DND-41 (cell line): ENCODE measurements around the gene AGXT.

ENCODE experiments used
- ATAC-seq: fragments of 200-7000 bp; cut with Tn5 transposase; 3 replicates; pipeline ENCODE4 v1.9.1; 2021; ENCODE audit warnings: low read depth; ENCODE audit not compliant: insufficient read depth
- DNase-seq: peaks from one replicate; pipeline ENCODE4 v3.0.0-alpha.2; 2020
- H2AFZ ChIP-seq: 2 replicates; pipeline ENCODE4 v1.6.0; 2012; ENCODE audit warnings: low read depth, low read length
- H3K27ac ChIP-seq: 2 replicates; pipeline ENCODE4 v1.5.1; 2012; ENCODE audit warnings: low read length, inconsistent platforms
- H3K27me3 ChIP-seq: fragments of 200-600 bp; sonication (generic); 2 replicates; pipeline ENCODE4 v1.6.0; 2012; ENCODE audit warnings: low read length, mild to moderate bottlenecking, inconsistent platforms; ENCODE audit not compliant: insufficient read depth, poor library complexity
- H3K36me3 ChIP-seq: 2 replicates; pipeline ENCODE4 v1.5.1; 2012; ENCODE audit warnings: low read length, inconsistent platforms; ENCODE audit not compliant: insufficient read depth
- H3K4me1 ChIP-seq: 2 replicates; pipeline ENCODE4 v1.5.1; 2012; ENCODE audit warnings: mild to moderate bottlenecking, low read length; ENCODE audit not compliant: insufficient read depth
- H3K4me2 ChIP-seq: 2 replicates; pipeline ENCODE4 v1.6.0; 2012; ENCODE audit warnings: mild to moderate bottlenecking, moderate library complexity, low read length, inconsistent platforms; ENCODE audit not compliant: insufficient read depth
- H3K4me3 ChIP-seq, 2 experiments: fragments of 200-600 bp in 1 of 2; shearing (Covaris generic) in 1 of 2; 2 replicates each; pipeline ENCODE4 v1.5.1; 2012 to 2016; ENCODE audit warnings: inconsistent platforms in 2 of 2, low read length in 2 of 2, mild to moderate bottlenecking in 2 of 2, low read depth in 1 of 2, moderate library complexity in 1 of 2
- H3K79me2 ChIP-seq: 2 replicates; pipeline ENCODE4 v1.6.0; 2012; ENCODE audit warnings: low read length, inconsistent platforms; ENCODE audit not compliant: insufficient read depth
- H3K9ac ChIP-seq: 2 replicates; pipeline ENCODE4 v1.6.0; 2012; ENCODE audit warnings: low read depth, mild to moderate bottlenecking, inconsistent platforms, low read length, moderate library complexity
- H3K9me3 ChIP-seq: 2 replicates; pipeline ENCODE4 v1.5.1; 2012; ENCODE audit warnings: low read length, moderate library complexity, mild to moderate bottlenecking, inconsistent platforms; ENCODE audit not compliant: insufficient read depth, severe bottlenecking
- H4K20me1 ChIP-seq: 2 replicates; pipeline ENCODE4 v1.6.0; 2012; ENCODE audit warnings: low read length; ENCODE audit not compliant: insufficient read depth
- CTCF ChIP-seq: IDR thresholded peaks from 2 replicates; pipeline ENCODE4 v1.5.1; 2012; ENCODE audit warnings: borderline replicate concordance, low read length, moderate library complexity, mild to moderate bottlenecking; ENCODE audit not compliant: poor library complexity, severe bottlenecking; ENCODE audit errors: extremely low read depth
- EZH2 ChIP-seq: IDR thresholded peaks from 3 replicates; pipeline ENCODE4 v1.6.1; 2012; ENCODE audit warnings: borderline replicate concordance, low read depth, mild to moderate bottlenecking, moderate library complexity, low read length, inconsistent platforms; ENCODE audit not compliant: severe bottlenecking

AGXT gene

DNA sequence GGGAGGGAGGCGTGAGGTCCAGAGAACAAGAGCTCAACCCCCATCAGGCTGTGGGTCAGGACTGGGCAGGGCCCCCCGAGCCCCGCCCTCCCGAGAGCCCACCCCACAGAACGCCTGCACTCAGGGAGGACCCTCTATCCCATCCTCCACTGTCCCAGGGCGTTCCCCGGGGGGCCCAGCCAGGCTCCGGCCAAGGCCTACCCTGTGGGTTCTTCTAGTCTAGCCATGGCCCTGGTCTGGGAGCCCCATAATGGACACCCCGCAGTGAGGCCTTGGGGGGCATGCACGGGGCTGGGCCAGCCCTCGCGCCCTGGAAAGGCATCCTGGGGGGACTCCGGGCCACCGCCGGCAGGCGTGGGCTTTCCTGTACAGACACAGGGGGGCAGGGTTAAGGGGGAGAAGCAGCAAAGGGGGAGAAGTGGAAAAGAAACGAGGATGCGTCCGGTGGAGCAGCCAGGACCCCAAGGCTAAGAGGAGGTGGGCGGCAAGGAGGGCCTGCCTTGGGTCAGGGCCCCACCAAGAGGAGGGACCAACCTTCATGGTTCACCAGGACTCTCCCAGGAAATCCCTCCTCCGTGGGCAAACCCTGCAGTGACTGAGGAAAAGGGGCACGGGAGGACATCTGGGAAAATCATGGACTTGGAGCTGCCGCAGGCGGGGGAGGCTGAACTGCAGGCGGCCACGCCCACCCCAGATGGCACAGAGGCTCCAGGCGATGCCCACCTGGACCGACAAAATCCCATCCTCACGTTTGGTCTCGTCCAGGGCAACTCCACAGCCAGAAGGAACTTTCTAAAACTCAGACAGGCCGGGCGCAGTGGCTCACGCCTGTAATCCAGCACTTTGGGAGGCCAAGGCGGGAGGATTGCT lies 34.8 kb downstream of the AGXT start:
- Histone ChIP-seq H3K4me2 (no peak overlapping the region), H3K79me2 (no peaks in the 10 kb centered on the region), H3K27me3 (no peaks in the 10 kb centered on the region), H3K9ac (no peak overlapping the region), H3K4me3 (no peak overlapping the region), H3K4me1 (no peaks in the 10 kb centered on the region), H3K36me3 (no peaks in the 10 kb centered on the region), H3K27ac (no peak overlapping the region), H4K20me1 (no peaks in the 10 kb centered on the region), H3K9me3 (no peaks in the 10 kb centered on the region), H2AFZ (no peak overlapping the region)
- no peak for TF ChIP-seq EZH2
- TF ChIP-seq CTCF = no peak
- ATAC-seq (no peak), DNase-seq (no peak)

DNA sequence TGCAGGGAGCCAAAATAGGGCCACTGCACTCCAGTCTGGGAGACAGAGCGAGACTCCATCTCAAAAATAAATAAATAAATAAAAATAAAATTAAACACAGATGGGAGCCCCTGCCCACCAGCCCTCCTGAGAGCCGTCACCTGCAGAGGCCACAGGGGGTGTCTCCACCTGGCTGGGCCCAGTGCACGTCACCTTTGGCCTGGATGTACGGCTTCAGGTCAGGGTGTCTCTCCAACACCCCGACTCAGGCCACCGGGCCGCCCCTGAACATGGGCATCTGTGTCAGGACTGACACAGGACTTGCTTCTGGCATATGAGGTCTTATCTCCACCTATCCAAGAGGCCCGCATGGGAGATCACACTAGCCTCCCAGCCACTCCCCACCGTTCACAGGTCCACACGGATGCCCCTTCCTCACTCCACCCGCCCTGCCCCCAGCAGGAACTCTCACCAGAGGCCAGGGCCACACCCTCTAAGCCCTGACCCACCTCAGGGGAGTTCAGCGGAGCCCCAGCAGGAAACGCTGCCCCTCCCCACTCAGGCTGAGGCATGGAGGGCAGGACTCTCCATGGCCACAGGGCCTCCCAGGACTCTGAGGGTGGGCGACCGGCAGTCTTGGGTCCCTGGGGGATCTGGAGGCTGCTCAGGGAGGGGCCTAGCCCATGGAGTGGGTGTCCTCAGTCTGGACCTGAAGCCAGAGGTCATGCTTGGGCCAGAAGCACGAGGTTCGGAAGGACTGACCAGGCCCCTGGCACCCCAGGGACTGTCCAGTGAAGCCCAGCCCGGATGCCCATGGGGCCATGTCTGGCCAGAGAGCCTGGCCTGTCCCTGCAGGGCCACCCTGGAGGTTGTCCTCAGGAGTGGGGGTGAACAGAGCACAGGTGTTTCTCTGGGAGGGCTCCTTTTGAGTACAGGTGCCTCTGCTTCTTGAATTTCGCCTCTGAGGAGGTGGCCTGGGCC lies 35.9 kb downstream of the AGXT start:
- Histone ChIP-seq H3K27me3 (no peaks in the 10 kb centered on the region), H3K79me2 (no peaks in the 10 kb centered on the region), H3K27ac (no peak overlapping the region), H3K9ac (no peak overlapping the region), H3K36me3 (no peaks in the 10 kb centered on the region), H3K4me1 (no peaks in the 10 kb centered on the region), H3K4me3 (no peak overlapping the region), H2AFZ (no peak overlapping the region), H3K9me3 (no peaks in the 10 kb centered on the region), H4K20me1 (no peaks in the 10 kb centered on the region), H3K4me2 (no peak overlapping the region)
- DNase-seq (no peak), ATAC-seq (no peak)
- TF ChIP-seq CTCF (no peak), EZH2 (no peak)

- H3K79me2 ChIP-seq = no peaks in the 10 kb centered on the region
- no peak overlapping the region for H3K4me3 ChIP-seq
- no peak overlapping the region for H2AFZ ChIP-seq
- H3K9me3 ChIP-seq = no peaks in the 10 kb centered on the region
- no peaks in the 10 kb centered on the region for H3K27me3 ChIP-seq
- ATAC-seq (no peak), DNase-seq (no peak)
- no peak overlapping the region for H3K27ac ChIP-seq
- no peaks in the 10 kb centered on the region for H4K20me1 ChIP-seq
- TF ChIP-seq EZH2 (no peak), CTCF (no peak)
- no peaks in the 10 kb centered on the region for H3K36me3 ChIP-seq
- H3K9ac ChIP-seq = no peak overlapping the region
- H3K4me1 ChIP-seq = no peaks in the 10 kb centered on the region
- no peak overlapping the region for H3K4me2 ChIP-seq
Measured at GRCh38 chr2:240905176-240905781, 36.7 kb downstream of the AGXT start.
